ENCODE data around the gene KNSTRN. TPM values are rescaled to one million over a fixed set of nuclear protein-coding genes. Genes with fewer than 3 reads are reported as not detected.

KNSTRN gene
- total and polyA plus RNA-seq, 2 donors (not counting 3 experiments of a cell fraction or from before 2014, with no cell fraction given) = 24.4 to 61.4 TPM

- H3K9ac ChIP-seq (replicated peaks; ENCODE audit: extremely low read depth, insufficient read depth, low read length) = no peak overlapping the region
- no peaks in the 10 kb centered on the region for H3K9me1 ChIP-seq (replicated peaks; ENCODE audit: control insufficient read depth, extremely low read depth, insufficient read depth, low read length)
- POLR2A ChIA-PET = interaction anchor here (0.5 to 0.6 kb wide), 2 partner anchors 10 to 50 kb away, joined by 3 to 6 read pairs; no protein-coding TSS in a partner anchor
- no peak overlapping the region for H3K4me2 ChIP-seq (ENCODE audit: insufficient read depth, low read length)
- dilution Hi-C loops (cut with MboI; ENCODE audit: extremely low pct_ligation_motif_present, low sequenced_read_pairs) (no loop called here), intact Hi-C loops (cut with micrococcal nuclease) (loop anchor here (5.0 kb wide), 2 partner anchors 41 to 141 kb away; partner anchors contain the start of gene IVD)
- CTCF ChIA-PET = interaction anchor here (0.6 to 9.4 kb wide), 9 partner anchors 11 to 88 kb away, joined by 3 to 60 read pairs (median 8); partner anchors contain the start of gene CCDC9B
- H3K9me3 ChIP-seq (replicated peaks; ENCODE audit: control insufficient read depth, insufficient read depth, low read length) = no peaks in the 10 kb centered on the region
- BruUV-seq (replicated peaks) = no TSS peak
- no peak for FAIRE-seq
- TF ChIP-seq EZH2 (IDR thresholded peaks at IDR 0.05; ENCODE audit: borderline replicate concordance, low read depth, low read length, severe bottlenecking) = no peak
- TF ChIP-seq GATA2 (IDR thresholded peaks at IDR 0.05; ENCODE audit: insufficient read depth, insufficient read length, low read depth, low read length) = no peak
- TF ChIP-seq JUN (IDR thresholded peaks at IDR 0.05; ENCODE audit: borderline replicate concordance, insufficient read depth, insufficient read length, low read depth) = no peak
- TF ChIP-seq POLR2A (IDR thresholded peaks at IDR 0.05; ENCODE audit: low read depth, low read length) = no peak
- TF ChIP-seq FOS (IDR thresholded peaks at IDR 0.05; ENCODE audit: borderline replicate concordance, insufficient read depth, low read length) = no peak
- TF ChIP-seq CTCF (IDR thresholded peaks at IDR 0.05; ENCODE audit: extremely low read depth in 1 of 2, insufficient read depth in 1 of 2, low read depth in 1 of 2, low read length in 2 of 2) = no peak
- no peak for TF ChIP-seq MYC (IDR thresholded peaks at IDR 0.05; ENCODE audit: low read depth, low read length)
- no peak for TF ChIP-seq POLR2AphosphoS5 (IDR thresholded peaks at IDR 0.05; ENCODE audit: insufficient read depth, low read depth, low read length)
- no peak for TF ChIP-seq MAX (IDR thresholded peaks at IDR 0.05; ENCODE audit: insufficient read depth, insufficient read length)
- H4K20me1 ChIP-seq (replicated peaks; ENCODE audit: control insufficient read depth, extremely low read depth, insufficient read depth, low read length) = no peaks in the 10 kb centered on the region
- H3K79me2 ChIP-seq (ENCODE audit: control insufficient read depth, insufficient read depth, low read length) = no peaks in the 10 kb centered on the region
- H3K27me3 ChIP-seq (ENCODE audit: control insufficient read depth in 2 of 2, insufficient read depth in 2 of 2, low read length in 2 of 2) = peaks cover 0 to 3% of the 10 kb centered on the region in 2 experiments
- H3K4me3 ChIP-seq (replicated peaks in 1 of 3; ENCODE audit: insufficient read depth in 1 of 3, low read depth in 1 of 3, low read length in 3 of 3) = no peak overlapping the region
- no peaks in the 10 kb centered on the region for H3K36me3 ChIP-seq (ENCODE audit: control insufficient read depth in 2 of 2, extremely low read depth in 1 of 2, insufficient read depth in 2 of 2, low read length in 2 of 2)
- DNase-seq (ENCODE audit: low read depth, low spot score) = no peak
- no peak overlapping the region for H3K27ac ChIP-seq (ENCODE audit: insufficient read depth, low read depth, low read length)
- peaks cover 3% of the 10 kb centered on the region for H3K4me1 ChIP-seq (ENCODE audit: control insufficient read depth, extremely low read depth, insufficient read depth, low read length)
- H2AFZ ChIP-seq (ENCODE audit: low read depth, low read length) = no peak overlapping the region
These were observed 15.8 kb upstream of the KNSTRN start for GRCh38 chr15:40366457-40367370.
